Small intestine (tissue), 7 donors: Measurements from ENCODE around the gene NDUFA3. TPM values are rescaled to one million over a fixed set of nuclear protein-coding genes. Genes with fewer than 3 reads are reported as not detected.

Experiments used
- DNase-seq, 2 donors: peaks; one replicate each; pipeline versions ENCODE4 v3.0.0 to v3.0.0-alpha.2; 2013
- FAIRE-seq: peaks from 2 replicates; lab custom pipeline; 2012; peaks lifted over from hg19 to GRCh38; lab: Jason Lieb, UNC
- H3K27ac ChIP-seq, 3 donors: one replicate each; pipeline ENCODE4 v1.5.1; 2013; ENCODE audit warnings: low read length in 2 of 3, mild to moderate bottlenecking in 2 of 3, control low read depth in 1 of 3, inconsistent platforms in 1 of 3, low read depth in 1 of 3, moderate library complexity in 1 of 3
- H3K27me3 ChIP-seq, 3 donors: one replicate each; pipeline ENCODE4 v1.6.1; 2013; ENCODE audit warnings: low read length in 3 of 3, inconsistent platforms in 1 of 3; ENCODE audit not compliant: control insufficient read depth in 3 of 3, insufficient read depth in 3 of 3
- H3K36me3 ChIP-seq, 3 donors: one replicate each; pipeline ENCODE4 v1.6.1; 2013; ENCODE audit warnings: low read length in 3 of 3, inconsistent platforms in 1 of 3, low read depth in 1 of 3, mild to moderate bottlenecking in 1 of 3, moderate library complexity in 1 of 3; ENCODE audit not compliant: control insufficient read depth in 3 of 3, insufficient read depth in 2 of 3
- H3K4me1 ChIP-seq, 3 donors: one replicate each; pipeline ENCODE4 v1.6.1; 2013; ENCODE audit warnings: low read length in 2 of 3, inconsistent platforms in 1 of 3, low read depth in 1 of 3, mild to moderate bottlenecking in 1 of 3, moderate library complexity in 1 of 3; ENCODE audit not compliant: control insufficient read depth in 3 of 3, insufficient read depth in 2 of 3
- H3K4me3 ChIP-seq, 3 donors: one replicate each; pipeline ENCODE4 v1.5.1; 2013; ENCODE audit warnings: low read length in 3 of 3, control low read depth in 1 of 3, inconsistent platforms in 1 of 3, low read depth in 1 of 3, mild to moderate bottlenecking in 1 of 3, moderate library complexity in 1 of 3
- H3K9me3 ChIP-seq, 2 donors: one replicate each; pipeline ENCODE4 v1.6.1; 2013; ENCODE audit warnings: low read depth in 1 of 2, low read length in 1 of 2; ENCODE audit not compliant: control insufficient read depth in 2 of 2, insufficient read depth in 1 of 2
- WGBS, 3 donors: extraction: QIAGEN DNeasy Blood & Tissue Kit; methylation state at CpG; one replicate each; pipeline ENCODE4 v1.1.7; 2013; 5-methylcytosine and 5-hydroxymethylcytosine counted together
- polyA plus RNA-seq, 4 donors: library from polyadenylated mRNA; stranded (reverse) in 3 of 4; unstranded in 1 of 4; fragments of 200-250 nt in 3 of 4; fragments of 120-200 nt in 1 of 4; gene quantifications; one replicate each; pipeline versions ENCODE4 v1.2.1 to v1.2.3, GENCODE V29; 2013
- donor health status: healthy with polysubstance abuse.
- donor health status: control.
- donor health status: control.
- donor health status: Bipolar disorder and iron deficiency.
- donor health status: healthy.

Gene NDUFA3
- polyA plus RNA-seq, 4 donors, result 130 to 409 (median 211) TPM

GRCh38 chr19:54155694-54156093 is 53.0 kb downstream of the NDUFA3 start:
- WGBS, 3 donors, result 78 to 89% (median 82%) methylated on average over 19 of the region's 19 CpGs
- Histone ChIP-seq H3K27ac (no peak overlapping the region), H3K4me1 (peaks cover 5 to 18% (median 7%) of the 10 kb centered on the region in 3 donors), H3K9me3 (no peaks in the 10 kb centered on the region), H3K36me3 (peaks cover 25 to 74% (median 29%) of the 10 kb centered on the region in 3 donors), H3K27me3 (no peaks in the 10 kb centered on the region), H3K4me3 (no peak overlapping the region)
- no peak for DNase-seq
- FAIRE-seq, result no peak

GRCh38 chr19:54156490-54156889 is 53.8 kb downstream of the NDUFA3 start:
- FAIRE-seq (no peak), DNase-seq (no peak)
- Histone ChIP-seq H3K27ac (no peak overlapping the region), H3K4me1 (peaks cover 5 to 24% (median 11%) of the 10 kb centered on the region in 3 donors), H3K9me3 (no peaks in the 10 kb centered on the region), H3K36me3 (peaks cover 25 to 66% (median 29%) of the 10 kb centered on the region in 3 donors), H3K4me3 (no peak overlapping the region), H3K27me3 (no peaks in the 10 kb centered on the region)
- 80 to 88% (median 85%) methylated on average over 11 of the region's 11 CpGs for WGBS, 3 donors

GRCh38 chr19:54156953-54157352 is 54.3 kb downstream of the NDUFA3 start:
- WGBS, 3 donors, result 84 to 95% (median 93%) methylated on average over 3 of the region's 3 CpGs
- Histone ChIP-seq H3K4me3 (no peak overlapping the region), H3K27ac (no peak overlapping the region), H3K9me3 (no peaks in the 10 kb centered on the region), H3K27me3 (no peaks in the 10 kb centered on the region), H3K36me3 (peaks cover 23 to 61% (median 29%) of the 10 kb centered on the region in 3 donors), H3K4me1 (peaks cover 5 to 28% (median 13%) of the 10 kb centered on the region in 3 donors)
- FAIRE-seq (no peak), DNase-seq (no peak)

Other genes starting within 250 kb of the NDUFA3 start
- 10 to 100 TPM in 2 of 4 donors, 1 to 10 TPM in 2; 2.2 to 41.3 (median 20.4) TPM for gene MYADM, start 235.0 kb upstream of the NDUFA3 start, polyA plus RNA-seq
- under 1 TPM in 2 of 4 donors, not detected in 2; 0.07 to 0.90 TPM for gene PRKCG, start 220.7 kb upstream of the NDUFA3 start, polyA plus RNA-seq
- gene CACNG7, start 193.6 kb upstream of the NDUFA3 start, polyA plus RNA-seq, result under 1 TPM in 2 of 4 donors, not detected in 2; 0.78 to 0.79 TPM
- gene CACNG8, start 139.9 kb upstream of the NDUFA3 start, polyA plus RNA-seq, result under 1 TPM in 2 of 4 donors, not detected in 2; 0.03 to 0.12 TPM
- gene CACNG6, start 111.2 kb upstream of the NDUFA3 start, polyA plus RNA-seq, result under 1 TPM in 2 of 4 donors, not detected in 2; 0.03 to 0.06 TPM
- gene VSTM1, start 39.0 kb upstream of the NDUFA3 start, polyA plus RNA-seq, result under 1 TPM in 1 of 4 donors, not detected in 3; 0.09 TPM
- not detected for gene TARM1, start 21.5 kb upstream of the NDUFA3 start, polyA plus RNA-seq
- under 1 TPM; 0.27 to 0.89 (median 0.67) TPM for gene OSCAR, start 2.1 kb upstream of the NDUFA3 start, polyA plus RNA-seq
- gene TFPT, start 12.8 kb downstream of the NDUFA3 start, polyA plus RNA-seq, result 10 to 100 TPM; 16.4 to 26.5 (median 23.1) TPM
- gene PRPF31, start 12.9 kb downstream of the NDUFA3 start, polyA plus RNA-seq, result 10 to 100 TPM; 44.3 to 57.0 (median 47.4) TPM
- 10 to 100 TPM; 24.4 to 37.4 (median 28.5) TPM for gene CNOT3, start 34.9 kb downstream of the NDUFA3 start, polyA plus RNA-seq
- gene LENG1, start 56.9 kb downstream of the NDUFA3 start, polyA plus RNA-seq, result 10 to 100 TPM in 1 of 4 donors, 1 to 10 TPM in 3; 6.7 to 11.1 (median 9.6) TPM
- gene TMC4, start 70.3 kb downstream of the NDUFA3 start, polyA plus RNA-seq, result 100 to 1,000 TPM in 3 of 4 donors, 10 to 100 TPM in 1; 40.6 to 174 (median 129) TPM
- 100 to 1,000 TPM in 1 of 4 donors, 10 to 100 TPM in 3; 47.8 to 118 (median 54.7) TPM for gene MBOAT7, start 86.7 kb downstream of the NDUFA3 start, polyA plus RNA-seq
- gene TSEN34, start 88.5 kb downstream of the NDUFA3 start, polyA plus RNA-seq, result 10 to 100 TPM; 32.7 to 57.8 (median 44.8) TPM
- 1,000 to 10,000 TPM; 2,119 to 4,773 (median 3,564) TPM for gene RPS9, start 98.0 kb downstream of the NDUFA3 start, polyA plus RNA-seq
- gene LILRB3, start 120.2 kb downstream of the NDUFA3 start, polyA plus RNA-seq, result 1 to 10 TPM in 2 of 4 donors, under 1 TPM in 2; 0.45 to 3.6 (median 1.4) TPM
- 1 to 10 TPM in 1 of 4 donors, under 1 TPM in 2, not detected in 1; 0.27 to 1.6 (median 0.53) TPM for gene LILRA6, start 139.9 kb downstream of the NDUFA3 start, polyA plus RNA-seq
- gene LILRB5, start 154.4 kb downstream of the NDUFA3 start, polyA plus RNA-seq, result 1 to 10 TPM; 1.1 to 6.9 (median 4.4) TPM
- gene LILRB2, start 178.3 kb downstream of the NDUFA3 start, polyA plus RNA-seq, result 1 to 10 TPM in 2 of 4 donors, under 1 TPM in 2; 0.22 to 4.7 (median 1.7) TPM
- 1 to 10 TPM; 1.6 to 8.2 (median 2.2) TPM for gene LILRA5, start 210.3 kb downstream of the NDUFA3 start, polyA plus RNA-seq
- under 1 TPM in 2 of 4 donors, not detected in 2; 0.19 to 0.22 TPM for gene LILRA4, start 236.3 kb downstream of the NDUFA3 start, polyA plus RNA-seq